Measurements from ENCODE around the gene DPEP2. TPM values are rescaled to one million over a fixed set of nuclear protein-coding genes. Genes with fewer than 3 reads are reported as not detected.

DPEP2 gene
- total RNA-seq, 3 donors from 2014 or later: 1.3 to 7.7 (median 2.5) TPM

DNA sequence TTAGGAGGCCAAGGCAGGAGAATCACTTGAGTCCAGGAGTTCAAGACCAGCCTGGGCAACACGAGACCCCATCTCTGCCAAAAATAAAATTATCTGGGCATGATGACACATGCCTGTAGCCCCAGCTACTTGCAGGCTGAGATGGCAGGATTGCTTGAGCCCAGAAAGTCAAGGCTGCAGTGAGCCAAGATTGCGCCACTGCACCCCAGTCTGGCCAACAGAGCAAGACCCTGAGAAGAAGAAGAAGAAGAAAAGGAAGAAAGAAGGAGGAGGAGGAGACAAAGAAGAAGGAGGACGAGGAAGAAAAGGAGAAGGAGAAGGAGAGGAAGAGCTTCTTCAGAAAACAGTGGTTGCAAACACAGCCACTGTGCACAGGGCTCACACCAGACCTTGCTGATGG lies 10.6 kb downstream of the DPEP2 start:
- no peak for DNase-seq (ENCODE audit: low spot score in 2 of 2)
- TF ChIP-seq POLR2A (IDR thresholded peaks at IDR 0.05): no peak
- TF ChIP-seq, protein P1, sequence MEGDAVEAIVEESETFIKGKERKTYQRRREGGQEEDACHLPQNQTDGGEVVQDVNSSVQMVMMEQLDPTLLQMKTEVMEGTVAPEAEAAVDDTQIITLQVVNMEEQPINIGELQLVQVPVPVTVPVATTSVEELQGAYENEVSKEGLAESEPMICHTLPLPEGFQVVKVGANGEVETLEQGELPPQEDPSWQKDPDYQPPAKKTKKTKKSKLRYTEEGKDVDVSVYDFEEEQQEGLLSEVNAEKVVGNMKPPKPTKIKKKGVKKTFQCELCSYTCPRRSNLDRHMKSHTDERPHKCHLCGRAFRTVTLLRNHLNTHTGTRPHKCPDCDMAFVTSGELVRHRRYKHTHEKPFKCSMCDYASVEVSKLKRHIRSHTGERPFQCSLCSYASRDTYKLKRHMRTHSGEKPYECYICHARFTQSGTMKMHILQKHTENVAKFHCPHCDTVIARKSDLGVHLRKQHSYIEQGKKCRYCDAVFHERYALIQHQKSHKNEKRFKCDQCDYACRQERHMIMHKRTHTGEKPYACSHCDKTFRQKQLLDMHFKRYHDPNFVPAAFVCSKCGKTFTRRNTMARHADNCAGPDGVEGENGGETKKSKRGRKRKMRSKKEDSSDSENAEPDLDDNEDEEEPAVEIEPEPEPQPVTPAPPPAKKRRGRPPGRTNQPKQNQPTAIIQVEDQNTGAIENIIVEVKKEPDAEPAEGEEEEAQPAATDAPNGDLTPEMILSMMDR (IDR thresholded peaks at IDR 0.05): no peak
- TF ChIP-seq POLR2AphosphoS5 (IDR thresholded peaks at IDR 0.05): no peak
- Histone ChIP-seq H3K27ac (no peak overlapping the region), H3K36me3 (no peaks in the 10 kb centered on the region), H3K9me3 (no peaks in the 10 kb centered on the region), H3K4me1 (no peaks in the 10 kb centered on the region), H3K27me3 (no peaks in the 10 kb centered on the region), H3K4me3 (no peak overlapping the region)
- intact Hi-C loops (cut with DNase I; ENCODE audit: low total_unique reads): loop anchor here (5.0 kb wide), 1 partner anchor 96 kb away; the partner anchor contains the start of gene PSKH1

DNA sequence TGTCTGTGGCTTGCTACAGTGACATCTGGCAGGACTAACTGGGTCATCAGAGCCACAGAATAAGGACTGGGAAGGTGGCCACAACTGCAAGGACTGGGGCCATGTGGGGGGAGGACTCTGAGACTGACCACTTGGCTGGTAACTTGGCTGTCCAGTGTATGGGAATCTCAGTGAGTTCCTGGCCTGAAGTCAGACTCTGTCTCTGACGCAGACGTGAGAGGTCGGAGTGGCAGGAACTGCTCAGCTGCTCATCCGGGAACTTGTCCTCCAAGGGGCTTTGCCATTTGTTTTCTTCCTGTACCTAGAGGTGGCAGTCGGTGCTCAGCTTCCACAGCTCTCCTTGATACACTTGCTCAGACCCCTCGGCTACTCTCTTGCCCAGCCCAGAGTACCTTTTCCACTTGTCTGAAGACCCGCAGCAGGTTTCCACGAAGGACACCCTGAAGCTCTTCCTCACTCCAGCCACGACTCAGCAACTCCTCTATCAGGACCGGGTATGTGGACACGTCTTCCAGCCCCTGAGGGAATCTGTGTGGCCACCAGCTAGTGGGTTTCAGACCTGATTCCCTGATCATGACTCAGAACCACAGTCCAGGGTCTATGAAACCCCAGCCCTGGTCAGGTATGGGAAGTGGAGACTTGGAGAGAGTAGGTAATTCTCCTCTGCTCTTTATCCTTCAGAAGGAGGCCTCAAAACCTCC lies 11.7 kb downstream of the DPEP2 start:
- DNase-seq (ENCODE audit: low spot score in 2 of 2): no peak
- H3K4me1 ChIP-seq: no peaks in the 10 kb centered on the region
- H3K27me3 ChIP-seq: no peaks in the 10 kb centered on the region
- no peak overlapping the region for H3K4me3 ChIP-seq
- peak overlapping the region in 1 of 2 donors; percentile 48 for H3K27ac ChIP-seq
- no peaks in the 10 kb centered on the region for H3K9me3 ChIP-seq
- intact Hi-C loops (cut with DNase I; ENCODE audit: low total_unique reads): loop anchor here (5.0 kb wide), 1 partner anchor 95 kb away; the partner anchor contains the start of gene PSKH1
- TF ChIP-seq POLR2AphosphoS5 (IDR thresholded peaks at IDR 0.05) (no peak), POLR2A (IDR thresholded peaks at IDR 0.05) (no peak)
- TF ChIP-seq, protein P1 (IDR thresholded peaks at IDR 0.05): no peak
- no peaks in the 10 kb centered on the region for H3K36me3 ChIP-seq

DNA sequence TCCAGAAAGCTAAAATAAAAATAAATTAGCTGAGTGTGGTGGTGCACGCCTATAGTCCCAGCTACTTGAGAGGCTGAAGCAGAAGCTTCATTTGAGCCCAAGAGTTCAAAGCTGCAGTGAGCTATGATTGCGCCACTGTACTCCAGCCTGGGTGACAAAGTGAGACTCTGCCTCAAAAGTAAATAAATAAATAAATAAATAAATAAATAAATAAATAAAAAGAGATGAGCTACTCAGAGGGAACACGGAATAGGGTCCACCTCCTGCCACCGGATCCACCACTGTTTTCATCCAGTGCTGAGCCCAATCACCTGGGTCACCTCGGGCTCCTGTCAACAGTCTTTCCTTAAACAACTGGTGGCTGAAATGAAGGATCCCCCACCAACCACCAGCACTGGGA lies 12.3 kb downstream of the DPEP2 start:
- TF ChIP-seq POLR2AphosphoS5 (IDR thresholded peaks at IDR 0.05) (no peak), POLR2A (IDR thresholded peaks at IDR 0.05) (no peak)
- TF ChIP-seq, protein P1 (IDR thresholded peaks at IDR 0.05): no peak
- H3K4me3 ChIP-seq: no peak overlapping the region
- intact Hi-C loops (cut with DNase I; ENCODE audit: low total_unique reads): loop anchor here (5.0 kb wide), 1 partner anchor 95 kb away; the partner anchor contains the start of gene PSKH1
- no peaks in the 10 kb centered on the region for H3K9me3 ChIP-seq
- H3K27me3 ChIP-seq: no peaks in the 10 kb centered on the region
- no peaks in the 10 kb centered on the region for H3K36me3 ChIP-seq
- no peak for DNase-seq (ENCODE audit: low spot score in 2 of 2)
- no peaks in the 10 kb centered on the region for H3K4me1 ChIP-seq
- peak overlapping the region in 1 of 2 donors; percentile 48 for H3K27ac ChIP-seq

DNA sequence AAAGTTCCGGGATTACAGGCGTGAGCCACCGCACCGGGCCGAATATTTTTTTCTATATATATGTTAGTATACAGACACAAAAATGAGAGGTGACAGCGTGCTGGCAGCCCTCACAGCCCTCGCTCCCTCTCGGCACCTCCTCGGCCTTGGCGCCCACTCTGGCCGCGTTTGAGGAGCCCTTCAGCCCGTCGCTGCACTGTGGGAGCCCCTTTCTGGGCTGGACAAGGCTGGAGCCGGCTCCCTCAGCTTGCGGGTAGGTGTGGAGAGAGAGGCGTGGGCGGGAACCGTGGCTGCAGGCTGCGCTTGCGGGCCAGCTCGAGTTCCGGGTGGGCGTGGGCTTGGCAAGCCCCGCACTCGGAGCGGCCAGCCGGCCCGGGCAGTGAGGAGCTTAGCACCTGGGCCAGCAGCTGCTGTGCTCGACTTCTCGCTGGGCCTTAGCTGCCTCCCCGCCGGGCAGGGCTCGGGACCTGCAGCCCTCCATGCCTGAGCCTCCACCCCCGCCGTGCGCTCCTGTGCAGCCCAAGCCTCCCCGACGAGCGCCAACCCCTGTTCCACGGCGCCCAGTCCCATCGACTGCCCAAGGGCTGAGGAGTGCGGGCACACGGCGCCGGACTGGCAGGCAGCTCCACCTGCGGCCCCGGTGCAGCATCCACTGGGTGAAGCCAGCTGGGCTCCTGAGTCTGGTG lies 17.1 kb downstream of the DPEP2 start:
- intact Hi-C loops (cut with DNase I; ENCODE audit: low total_unique reads): no loop called here
- Histone ChIP-seq H3K36me3 (no peaks in the 10 kb centered on the region), H3K27me3 (no peaks in the 10 kb centered on the region), H3K27ac (no peak overlapping the region), H3K9me3 (no peaks in the 10 kb centered on the region), H3K4me1 (no peaks in the 10 kb centered on the region), H3K4me3 (peak overlapping the region in 1 of 3 donors; percentile 41)
- DNase-seq (ENCODE audit: low spot score in 2 of 2): no peak
- no peak for TF ChIP-seq POLR2A (IDR thresholded peaks at IDR 0.05)
- no peak for TF ChIP-seq POLR2AphosphoS5 (IDR thresholded peaks at IDR 0.05)
- TF ChIP-seq, protein P1 (IDR thresholded peaks at IDR 0.05): no peak

Measured in breast epithelium (tissue), 4 donors.